Large intestine (tissue), 1 donor: Measurements from ENCODE around the gene NR6A1. TPM values are rescaled to one million over a fixed set of nuclear protein-coding genes. Genes with fewer than 3 reads are reported as not detected.

ENCODE experiments used
- polyA plus RNA-seq: library from polyadenylated mRNA; unstranded; fragments of 120-200 nt; gene quantifications from one replicate; pipeline ENCODE4 v1.2.1, GENCODE V29; 2013

NR6A1 gene
- polyA plus RNA-seq, 1 donor, result 5.0 TPM

Other genes with a start within 250 kb of the NR6A1 start
- 11.7 TPM for gene OLFML2A, start 5.8 kb upstream of the NR6A1 start, polyA plus RNA-seq
- gene WDR38, start 82.1 kb upstream of the NR6A1 start, polyA plus RNA-seq, result not detected
- 1,710 TPM for gene RPL35, start 90.6 kb upstream of the NR6A1 start, polyA plus RNA-seq
- gene ARPC5L, start 90.8 kb upstream of the NR6A1 start, polyA plus RNA-seq, result 44.4 TPM
- 19.0 TPM for gene GOLGA1, start 169.8 kb upstream of the NR6A1 start, polyA plus RNA-seq